Uterus (tissue), 2 donors: ENCODE data around the gene ERICH2.

Source experiments
- CTCF ChIP-seq, 4 experiments: fragments of 200-600 bp in 2 of 4; fragments of 450-650 bp in 2 of 4; sonication (generic) in 2 of 4; IDR thresholded peaks; one replicate each; pipeline ENCODE4 v1.5.1; 2016 to 2019; ENCODE audit warnings: antibody characterized with exemption in 4 of 4, mild to moderate bottlenecking in 2 of 4, moderate library complexity in 1 of 4
- POLR2A ChIP-seq, 2 donors: fragments of 450-650 bp; IDR thresholded peaks; one replicate each; pipeline ENCODE4 v1.6.1; 2016; ENCODE audit warnings: antibody characterized with exemption in 2 of 2, mild to moderate bottlenecking in 1 of 2, moderate library complexity in 1 of 2

GRCh38 chr2:170814533-170815230 is 44.5 kb downstream of the ERICH2 start:
- TF ChIP-seq CTCF (IDR thresholded peaks at IDR 0.05) = no peak
- no peak for TF ChIP-seq POLR2A (IDR thresholded peaks at IDR 0.05)
